Stimulated activated CD8-positive, alpha-beta memory T cell treated with anti-CD3 and anti-CD28 coated beads, Interleukin-4, amount 100 ng/mL, for 24 hours (primary cell): ENCODE results near the gene HLA-DPA1.

Experiments used
- DNase-seq: peaks from one replicate; pipeline ENCODE4 v3.0.0-alpha.2; 2020; ENCODE audit warnings: low read depth

HLA-DPA1 gene

GRCh38 chr6:33088931-33089620 is 15.6 kb upstream of the HLA-DPA1 start:
- no peak for DNase-seq

GRCh38 chr6:33088258-33088930 is 14.9 kb upstream of the HLA-DPA1 start:
- DNase-seq: no peak

- DNase-seq: no peak
These were observed 12.2 kb upstream of the HLA-DPA1 start for GRCh38 chr6:33085627-33086026.

- DNase-seq: no peak
These were observed 9.3 kb upstream of the HLA-DPA1 start for GRCh38 chr6:33082702-33083101.

GRCh38 chr6:33081098-33081824 is 7.8 kb upstream of the HLA-DPA1 start:
- DNase-seq: no peak

GRCh38 chr6:33080127-33081089 is 7.0 kb upstream of the HLA-DPA1 start:
- DNase-seq: no peak

- no peak for DNase-seq
These were observed 6.1 kb upstream of the HLA-DPA1 start for GRCh38 chr6:33079580-33079979.

- no peak for DNase-seq
These were observed 5.6 kb upstream of the HLA-DPA1 start for GRCh38 chr6:33078919-33079521.

GRCh38 chr6:33078442-33078841 is 5.0 kb upstream of the HLA-DPA1 start:
- DNase-seq: no peak

- no peak for DNase-seq
These were observed 4.5 kb upstream of the HLA-DPA1 start for GRCh38 chr6:33077908-33078307.

GRCh38 chr6:33076406-33076934 is 3.0 kb upstream of the HLA-DPA1 start:
- DNase-seq: no peak

- no peak for DNase-seq
These were observed 2.3 kb upstream of the HLA-DPA1 start, which contains the start of gene HLA-DPB1 for GRCh38 chr6:33075568-33076405. Gene HLA-DPB1 (plus strand): TSS chr6:33075990. CDS start chr6:33076042, 52 bp downstream.

- no peak for DNase-seq
These were observed 1.7 kb upstream of the HLA-DPA1 start for GRCh38 chr6:33075208-33075567.

- DNase-seq: no peak
These were observed 845 bp downstream of the HLA-DPA1 start for GRCh38 chr6:33072508-33073100.

GRCh38 chr6:33071569-33071968 is 1.9 kb downstream of the HLA-DPA1 start:
- no peak for DNase-seq

- no peak for DNase-seq
These were observed 2.5 kb downstream of the HLA-DPA1 start for GRCh38 chr6:33070909-33071308.

- no peak for DNase-seq
These were observed 4.3 kb downstream of the HLA-DPA1 start for GRCh38 chr6:33069021-33069738.

GRCh38 chr6:33066917-33067521 is 6.4 kb downstream of the HLA-DPA1 start:
- no peak for DNase-seq

GRCh38 chr6:33065312-33065711 is 8.1 kb downstream of the HLA-DPA1 start:
- DNase-seq: no peak
